HL-60 (cell line): Measurements from ENCODE around the gene RTP2.

Experiments
- GABPA ChIP-seq: IDR thresholded peaks from 2 replicates; pipeline ENCODE4 v1.6.1; 2012; ENCODE audit warnings: low read depth
- TF ChIP-seq, protein P1 (sequence below): IDR thresholded peaks from one replicate; pipeline ENCODE4 v1.5.1; 2011; ENCODE audit warnings: low read length, control low read depth, inconsistent platforms; ENCODE audit not compliant: insufficient read depth

GRCh38 chr3:187684880-187685279 is 17.5 kb downstream of the RTP2 start:
- TF ChIP-seq, protein P1, sequence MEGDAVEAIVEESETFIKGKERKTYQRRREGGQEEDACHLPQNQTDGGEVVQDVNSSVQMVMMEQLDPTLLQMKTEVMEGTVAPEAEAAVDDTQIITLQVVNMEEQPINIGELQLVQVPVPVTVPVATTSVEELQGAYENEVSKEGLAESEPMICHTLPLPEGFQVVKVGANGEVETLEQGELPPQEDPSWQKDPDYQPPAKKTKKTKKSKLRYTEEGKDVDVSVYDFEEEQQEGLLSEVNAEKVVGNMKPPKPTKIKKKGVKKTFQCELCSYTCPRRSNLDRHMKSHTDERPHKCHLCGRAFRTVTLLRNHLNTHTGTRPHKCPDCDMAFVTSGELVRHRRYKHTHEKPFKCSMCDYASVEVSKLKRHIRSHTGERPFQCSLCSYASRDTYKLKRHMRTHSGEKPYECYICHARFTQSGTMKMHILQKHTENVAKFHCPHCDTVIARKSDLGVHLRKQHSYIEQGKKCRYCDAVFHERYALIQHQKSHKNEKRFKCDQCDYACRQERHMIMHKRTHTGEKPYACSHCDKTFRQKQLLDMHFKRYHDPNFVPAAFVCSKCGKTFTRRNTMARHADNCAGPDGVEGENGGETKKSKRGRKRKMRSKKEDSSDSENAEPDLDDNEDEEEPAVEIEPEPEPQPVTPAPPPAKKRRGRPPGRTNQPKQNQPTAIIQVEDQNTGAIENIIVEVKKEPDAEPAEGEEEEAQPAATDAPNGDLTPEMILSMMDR: no peak
- no peak for TF ChIP-seq GABPA
